Hematopoietic multipotent progenitor cell (in vitro differentiated cells): Measurements from ENCODE around the gene SLC25A42. TPM values are rescaled to one million over a fixed set of nuclear protein-coding genes. Genes with fewer than 3 reads are reported as not detected.

Experiments used
- DNase-seq, 3 donors: peaks; one replicate each; pipeline ENCODE4 v3.0.0-alpha.2; 2011 to 2015; ENCODE audit warnings: low read depth in 2 of 3, low spot score in 2 of 3
- total RNA-seq: library from RNA; depleted of rRNA; stranded (reverse); fragments of >200 nt; gene quantifications from one replicate; pipeline ENCODE4 v1.2.3, GENCODE V29; 2012

The SLC25A42 gene
- total RNA-seq, 1 donor, result 11.6 TPM

DNA sequence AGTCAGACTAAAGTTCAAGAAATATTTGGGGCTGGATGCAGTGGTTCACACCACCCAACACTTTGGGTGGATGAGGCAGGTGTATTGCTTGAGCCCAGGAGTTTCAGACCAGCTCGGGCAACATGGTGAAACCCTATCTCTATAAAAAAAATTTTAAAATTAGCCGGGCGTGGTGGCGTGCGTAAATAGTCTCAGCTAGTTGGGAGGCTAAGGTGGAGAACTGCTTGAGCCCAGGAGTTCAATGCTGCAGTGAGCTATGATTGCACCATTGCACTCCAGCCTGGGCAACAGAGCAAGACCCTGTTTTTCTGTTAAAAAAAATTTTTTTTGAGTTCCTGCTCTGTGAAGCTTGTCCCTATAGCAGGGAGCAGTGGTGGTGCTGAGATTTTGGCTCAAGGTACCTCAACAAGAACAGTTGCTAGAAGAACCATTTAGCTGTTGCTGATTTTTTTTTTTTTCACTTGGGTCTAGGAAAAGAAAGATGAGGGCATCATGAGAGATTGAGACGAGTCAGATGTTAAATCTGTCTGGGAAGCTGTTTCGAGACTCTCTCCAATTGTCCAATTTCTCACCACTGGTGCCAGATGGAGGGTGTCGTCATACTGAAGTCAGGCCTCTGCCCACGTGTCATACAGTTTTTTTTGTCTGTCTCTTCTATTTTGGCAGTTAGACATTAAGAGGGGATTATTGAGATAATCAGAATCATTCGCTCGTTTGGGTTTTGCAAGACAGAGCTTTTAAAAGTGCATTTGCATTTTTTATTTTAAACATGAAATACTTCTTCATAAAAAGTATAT lies 3.7 kb downstream of the SLC25A42 start:
- DNase-seq, result no peak

DNA sequence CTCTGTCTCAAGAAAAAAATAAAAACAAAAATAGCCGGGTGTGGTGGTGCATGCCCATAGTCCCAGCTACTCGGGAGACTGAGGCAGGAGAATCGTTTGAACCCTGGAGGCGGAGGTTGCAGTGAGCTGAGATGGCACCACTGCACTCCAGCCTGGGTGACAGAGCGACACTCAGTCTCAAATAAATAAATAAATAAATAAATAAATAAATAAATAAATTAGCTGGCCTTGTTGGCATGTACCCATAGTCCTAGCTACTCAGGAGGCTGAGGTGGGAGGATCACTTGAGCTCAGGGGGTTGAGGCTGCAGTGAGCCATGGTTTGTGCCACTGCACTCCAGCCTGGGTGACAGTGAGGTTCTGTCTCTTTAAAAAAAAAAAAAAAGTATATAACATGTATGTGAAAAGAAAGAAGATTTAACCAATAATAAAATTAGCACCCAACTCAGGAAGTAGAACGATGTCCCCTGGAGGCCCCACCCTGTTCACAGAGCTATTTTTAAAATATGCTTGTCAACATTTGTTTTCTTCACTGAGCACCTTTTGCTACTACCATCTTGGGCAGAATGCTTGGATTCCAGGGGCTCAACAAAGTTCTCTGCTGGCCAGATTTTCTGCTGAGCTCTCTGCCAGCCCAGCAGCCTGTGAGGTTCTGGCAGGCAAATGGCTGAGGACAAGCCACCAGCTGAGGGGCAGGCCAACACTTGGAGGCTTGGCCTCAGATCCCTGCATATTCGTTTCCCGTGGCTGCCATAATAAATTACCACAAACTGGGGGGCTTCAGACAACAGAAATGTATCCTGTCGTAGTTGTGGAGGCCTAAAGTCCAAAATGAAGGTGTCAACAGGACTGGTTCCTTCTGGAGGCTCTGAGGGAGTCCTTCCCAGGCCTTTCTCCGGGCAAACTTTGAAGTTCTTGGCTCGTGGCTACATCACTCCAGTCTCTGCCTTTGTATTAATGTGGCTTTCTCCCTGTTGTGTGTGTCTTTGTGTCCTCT lies 5.2 kb downstream of the SLC25A42 start:
- no peak for DNase-seq

DNA sequence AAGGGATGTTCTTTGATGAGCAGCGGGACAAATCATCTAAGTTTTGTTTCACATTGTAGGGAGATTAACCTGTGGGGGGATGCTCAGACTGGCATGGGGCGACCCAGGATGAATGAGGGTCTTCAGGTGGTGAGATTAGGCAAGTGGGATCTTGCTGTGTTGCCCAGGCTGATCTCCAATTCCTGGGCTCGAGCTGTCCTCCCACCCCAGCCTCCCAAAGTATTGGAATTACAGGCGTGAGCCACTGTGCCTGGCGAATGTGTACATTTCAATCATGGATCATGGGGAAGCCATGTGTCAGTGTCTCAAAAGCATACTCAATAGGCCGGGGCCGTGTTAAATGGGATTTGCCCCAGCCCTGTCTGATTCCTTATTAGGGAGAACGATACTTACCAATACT lies 8.1 kb downstream of the SLC25A42 start:
- no peak for DNase-seq

DNA sequence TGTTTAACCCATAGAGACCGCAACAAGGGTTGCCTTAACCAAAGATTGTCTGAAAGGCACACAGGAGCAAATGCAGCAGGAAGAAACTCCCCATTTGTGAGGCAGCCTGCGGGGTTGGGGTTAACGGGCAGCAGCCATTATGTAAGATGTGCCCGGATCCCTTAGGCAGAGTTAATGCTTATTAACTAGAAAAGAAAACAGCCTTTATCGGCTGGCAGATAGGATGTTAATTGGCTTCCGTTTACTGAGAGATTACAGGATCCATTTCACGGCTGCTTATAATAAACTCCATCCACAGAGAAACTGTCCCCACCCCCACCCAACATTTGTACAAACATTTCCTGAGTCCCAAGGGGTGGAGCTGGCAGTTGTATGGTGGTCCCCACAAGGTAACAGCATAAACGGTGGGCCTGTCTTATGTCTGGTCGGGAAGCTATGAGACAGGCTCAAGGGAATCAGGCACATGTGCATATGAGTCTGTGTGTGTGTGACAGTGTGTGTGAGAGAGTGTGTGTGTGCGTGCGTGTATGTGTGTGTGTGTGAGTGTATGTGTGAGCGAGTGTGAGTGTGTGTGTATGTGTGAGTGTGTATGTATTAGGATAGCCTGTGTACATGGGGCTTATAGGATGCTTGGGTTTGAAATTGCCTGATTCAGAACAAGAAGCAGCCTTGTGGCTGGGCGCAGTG lies 10.5 kb downstream of the SLC25A42 start:
- no peak for DNase-seq

DNA sequence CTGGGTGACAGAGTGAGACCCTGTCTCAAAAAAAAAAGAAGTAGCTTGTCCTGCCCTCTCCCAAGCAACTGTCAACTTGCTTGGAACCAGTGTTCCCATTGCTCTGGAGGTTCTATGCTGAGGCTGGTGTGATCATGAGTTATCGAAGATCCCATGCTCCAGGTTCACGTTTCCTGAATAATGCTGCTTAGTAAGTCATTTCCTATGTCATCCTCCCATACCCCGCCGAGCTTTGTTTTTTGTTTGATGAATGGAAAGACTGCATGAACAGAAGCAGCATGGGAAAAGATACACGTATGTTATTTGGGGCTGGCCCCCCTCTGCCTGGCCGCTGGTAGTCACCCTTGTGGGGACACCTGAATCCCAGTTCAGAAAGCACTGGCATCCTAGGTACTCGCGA lies 11.3 kb downstream of the SLC25A42 start:
- DNase-seq, result no peak

DNA sequence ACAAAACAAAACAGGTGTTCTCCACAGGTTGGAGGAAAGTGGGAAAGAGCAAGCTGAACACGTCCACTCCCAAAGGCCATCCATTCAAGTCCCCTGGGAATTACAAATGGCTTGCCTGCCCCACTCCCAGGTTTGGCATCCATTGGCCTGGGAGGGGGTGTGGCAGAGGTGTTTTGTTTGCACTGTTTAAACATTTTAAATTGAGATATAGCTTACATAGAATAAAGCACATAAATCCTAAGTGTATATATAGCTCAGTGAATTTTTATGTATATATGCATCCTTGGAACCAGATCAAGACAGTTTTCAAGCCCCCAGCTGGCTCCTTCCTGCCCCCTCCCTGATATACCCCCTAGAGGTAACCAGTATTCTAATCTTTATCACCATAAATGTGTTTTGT lies 12.7 kb downstream of the SLC25A42 start:
- DNase-seq, result no peak

DNA sequence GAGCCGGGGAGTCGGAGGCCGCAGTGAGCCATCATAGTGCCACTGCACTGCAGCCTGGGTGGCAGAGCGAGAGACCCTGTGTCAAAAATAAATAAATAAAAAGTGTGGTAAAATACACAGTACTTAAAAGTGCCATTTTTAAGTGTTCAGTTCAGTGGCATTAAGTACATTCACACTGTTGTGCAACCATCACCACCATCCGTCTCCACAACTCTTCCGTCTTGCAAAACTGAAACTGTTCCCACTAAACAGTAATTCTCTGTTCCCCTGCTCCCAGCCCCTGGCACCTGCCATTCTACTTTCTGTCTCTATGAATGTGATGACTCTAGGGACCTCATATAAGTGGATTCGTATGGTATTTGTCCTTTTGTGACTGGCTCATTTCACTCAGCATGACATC lies 13.3 kb downstream of the SLC25A42 start:
- no peak for DNase-seq

DNA sequence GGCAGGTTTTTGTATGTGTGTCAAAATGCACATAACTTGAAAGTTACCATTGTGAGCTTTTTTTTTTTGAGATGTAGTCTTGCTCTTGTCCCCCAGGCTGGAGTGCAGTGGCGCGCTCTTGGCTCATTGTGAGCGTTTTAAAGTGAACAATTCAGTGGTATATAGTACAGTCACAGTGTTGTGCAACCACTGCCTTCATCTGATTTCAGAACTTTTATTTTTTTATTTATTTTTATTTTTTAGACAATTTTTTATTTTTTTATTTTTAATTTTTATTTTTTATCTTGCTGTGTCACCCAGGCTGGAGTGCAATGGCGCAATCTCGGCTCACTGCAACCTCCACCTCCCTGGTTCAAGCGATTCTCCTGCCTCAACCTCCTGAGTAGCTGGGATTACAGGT lies 15.0 kb downstream of the SLC25A42 start:
- no peak for DNase-seq

DNA sequence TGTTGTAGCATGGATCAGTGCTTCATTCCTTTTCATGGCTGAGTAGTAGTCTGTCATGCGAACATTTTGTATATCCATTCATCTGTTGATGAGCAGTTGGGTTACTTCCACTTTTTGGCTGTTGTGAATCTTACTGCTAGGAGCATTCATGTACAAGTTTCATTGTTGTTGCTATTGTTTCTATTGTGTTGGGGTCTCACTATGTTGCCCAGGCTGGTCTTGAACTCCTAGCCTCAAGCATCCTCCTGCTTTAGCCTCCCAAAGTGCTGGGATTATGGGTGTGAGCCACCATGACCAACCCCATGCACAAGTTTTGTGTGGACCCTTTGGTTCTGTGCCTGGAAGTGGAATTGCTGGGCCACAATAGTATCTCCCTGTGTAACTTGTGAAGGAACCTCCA lies 15.8 kb downstream of the SLC25A42 start:
- no peak for DNase-seq

DNA sequence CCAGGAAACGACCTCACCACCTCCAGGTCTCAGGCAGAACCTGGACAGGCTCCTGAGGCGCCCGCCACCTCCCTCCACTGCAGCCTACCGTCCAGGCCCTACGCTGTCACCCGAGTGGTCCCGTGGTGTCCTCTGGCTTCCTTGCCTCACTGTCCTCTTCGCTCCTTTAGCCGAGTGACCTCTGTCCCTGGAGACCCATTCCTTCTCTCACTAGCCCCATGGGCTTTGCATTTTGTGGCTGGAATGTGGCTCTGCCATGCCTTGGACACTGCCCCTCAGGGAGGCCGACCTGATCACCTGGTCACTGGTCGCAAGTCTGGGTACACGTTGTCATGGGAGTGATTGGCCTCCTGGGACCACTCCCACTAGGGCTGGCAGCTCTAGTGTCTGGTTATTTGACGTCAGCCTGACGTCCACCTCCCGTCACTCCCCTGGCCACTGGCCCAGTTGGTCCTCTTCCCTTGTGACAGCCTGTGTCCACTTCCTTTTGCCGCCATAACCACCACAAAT lies 17.9 kb downstream of the SLC25A42 start:
- no peak for DNase-seq

DNA sequence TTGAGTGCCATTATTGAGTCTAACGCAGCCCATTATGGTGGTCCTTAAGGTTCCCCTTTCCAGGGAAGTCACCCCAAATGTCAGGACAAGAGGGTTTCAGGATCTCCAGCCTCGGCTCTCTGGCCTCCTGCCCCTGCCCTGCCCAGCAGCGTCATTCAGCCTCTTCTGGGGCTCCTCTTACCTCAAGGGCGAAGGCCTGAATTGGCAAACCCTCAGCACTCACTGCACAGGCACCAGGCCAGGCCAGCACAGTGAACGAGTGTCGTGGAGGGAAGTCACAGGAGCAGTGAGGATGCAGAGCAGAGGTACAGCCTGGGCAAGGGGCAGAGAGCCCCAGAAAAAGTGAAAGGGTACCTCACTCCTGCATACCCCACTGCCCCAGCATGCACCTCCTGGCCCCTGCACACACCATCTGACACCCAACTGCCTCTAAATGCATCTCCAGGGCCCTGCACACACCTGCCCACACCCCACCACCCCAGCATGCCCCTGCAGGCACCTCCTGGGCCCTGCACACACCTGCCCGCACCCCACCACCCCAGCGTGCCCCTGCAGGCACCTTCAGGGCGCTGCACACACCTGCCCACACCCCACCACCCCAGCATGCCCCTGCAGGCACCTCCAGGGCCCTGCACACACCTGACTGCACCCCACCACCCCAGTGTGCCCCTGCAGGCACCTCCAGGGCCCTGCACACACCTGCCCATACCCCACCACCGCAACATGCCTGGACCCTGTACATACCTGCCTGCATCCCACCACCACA lies 19.8 kb downstream of the SLC25A42 start:
- DNase-seq, result no peak

DNA sequence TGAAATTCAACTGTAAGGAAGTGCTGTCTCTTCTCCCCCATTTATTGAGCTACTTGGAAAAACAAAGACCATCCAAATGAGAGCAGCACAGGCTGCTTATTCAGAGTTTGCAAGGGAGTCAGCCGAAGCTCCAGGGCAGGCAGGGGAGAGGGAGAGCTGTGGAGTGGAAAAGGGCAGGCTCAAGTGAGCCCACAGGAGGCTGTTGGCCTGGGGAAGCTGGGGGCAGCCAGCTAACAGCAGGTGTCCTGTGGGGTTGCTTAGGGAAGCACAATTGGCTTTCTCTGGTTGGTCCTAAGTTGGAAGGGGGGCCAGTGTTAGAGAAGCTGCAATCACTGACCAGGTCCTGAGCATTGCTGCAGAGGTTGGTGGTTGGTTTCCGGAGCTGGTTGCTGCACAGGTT lies 23.9 kb downstream of the SLC25A42 start:
- DNase-seq, result no peak

DNA sequence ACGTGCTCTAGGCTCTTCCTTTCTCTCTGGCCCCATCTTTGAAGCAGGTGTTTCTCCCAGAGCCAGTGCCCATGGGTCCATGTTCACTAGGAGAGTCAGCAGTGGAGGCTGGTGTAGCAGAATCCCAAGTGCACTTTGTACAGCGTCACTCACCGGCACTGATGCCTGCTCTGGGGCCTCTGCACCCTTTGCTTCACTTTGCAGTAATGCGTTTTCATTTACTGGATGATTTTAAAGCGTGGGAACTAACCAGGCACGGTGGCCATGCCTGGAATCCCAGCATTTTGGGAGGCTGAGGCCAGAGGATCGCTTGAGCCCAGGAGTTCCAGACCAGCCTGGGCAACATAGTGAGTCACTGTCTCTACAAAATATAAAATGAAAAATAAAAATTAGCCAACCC lies 30.7 kb downstream of the SLC25A42 start:
- DNase-seq, result no peak

DNA sequence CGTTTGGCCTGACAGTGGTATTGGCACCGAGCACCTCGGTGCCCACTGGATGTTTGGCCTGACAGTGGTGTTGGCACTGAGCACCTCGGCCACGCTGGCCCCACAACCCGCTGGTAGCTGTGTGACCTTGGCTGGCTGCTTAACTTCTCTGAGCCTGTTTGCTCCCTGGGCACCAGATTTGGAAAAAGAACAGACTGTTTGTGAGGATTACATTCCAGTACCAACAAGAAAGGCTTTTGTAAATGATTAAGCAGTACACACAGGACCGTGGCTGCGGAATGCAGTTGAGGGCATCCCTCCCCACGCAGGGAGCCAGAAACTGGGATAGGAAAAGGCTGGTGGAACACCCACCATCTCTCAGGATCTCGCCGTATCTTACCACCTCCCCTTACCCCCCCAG lies 31.9 kb downstream of the SLC25A42 start:
- DNase-seq, result no peak

DNA sequence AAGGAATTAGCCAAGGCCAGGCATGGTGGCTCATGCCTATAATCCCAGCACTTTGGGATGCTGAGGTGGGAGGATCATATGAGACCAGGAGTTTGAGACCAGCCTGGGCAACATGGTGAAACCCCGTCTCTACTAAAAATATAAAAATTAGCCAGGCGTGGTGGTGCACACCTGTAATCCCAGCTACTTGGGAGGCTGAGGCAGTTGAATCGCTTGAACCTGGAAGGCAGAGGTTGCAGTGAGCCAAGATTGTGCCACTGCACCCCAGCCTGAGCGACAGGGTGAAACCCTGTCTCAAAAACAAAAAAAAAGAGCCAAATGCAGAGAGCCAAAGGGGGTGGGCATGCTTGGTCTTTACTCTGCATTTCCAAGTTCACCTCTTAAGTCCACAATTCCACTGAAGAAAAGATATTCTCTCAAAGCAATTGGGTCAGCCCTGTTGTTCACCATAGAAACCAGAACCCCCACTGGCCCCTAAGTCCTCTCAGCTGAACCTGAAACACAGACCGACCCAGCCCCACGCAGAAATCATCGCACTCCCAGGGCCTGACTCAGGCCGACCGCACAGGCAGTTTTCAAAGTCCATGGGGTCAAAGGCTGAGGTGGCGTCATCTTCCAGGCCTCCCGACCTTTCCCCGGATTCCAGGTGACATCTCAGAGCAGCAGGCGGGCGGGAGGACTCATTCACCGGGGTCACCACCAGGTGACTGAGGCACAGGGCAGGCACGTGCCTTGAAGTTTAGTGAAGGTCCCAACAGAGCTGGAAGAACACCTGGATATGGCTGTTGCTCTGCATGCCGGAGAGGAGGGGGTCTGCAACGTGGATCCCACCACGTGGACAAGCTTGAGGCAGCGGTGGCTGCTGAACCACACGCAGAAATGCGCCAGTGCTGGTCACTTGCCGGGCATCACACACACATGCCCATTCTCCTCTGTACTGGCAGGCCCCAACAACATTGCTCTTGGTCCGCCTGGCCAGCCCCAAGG lies 33.1 kb downstream of the SLC25A42 start:
- DNase-seq, result no peak

DNA sequence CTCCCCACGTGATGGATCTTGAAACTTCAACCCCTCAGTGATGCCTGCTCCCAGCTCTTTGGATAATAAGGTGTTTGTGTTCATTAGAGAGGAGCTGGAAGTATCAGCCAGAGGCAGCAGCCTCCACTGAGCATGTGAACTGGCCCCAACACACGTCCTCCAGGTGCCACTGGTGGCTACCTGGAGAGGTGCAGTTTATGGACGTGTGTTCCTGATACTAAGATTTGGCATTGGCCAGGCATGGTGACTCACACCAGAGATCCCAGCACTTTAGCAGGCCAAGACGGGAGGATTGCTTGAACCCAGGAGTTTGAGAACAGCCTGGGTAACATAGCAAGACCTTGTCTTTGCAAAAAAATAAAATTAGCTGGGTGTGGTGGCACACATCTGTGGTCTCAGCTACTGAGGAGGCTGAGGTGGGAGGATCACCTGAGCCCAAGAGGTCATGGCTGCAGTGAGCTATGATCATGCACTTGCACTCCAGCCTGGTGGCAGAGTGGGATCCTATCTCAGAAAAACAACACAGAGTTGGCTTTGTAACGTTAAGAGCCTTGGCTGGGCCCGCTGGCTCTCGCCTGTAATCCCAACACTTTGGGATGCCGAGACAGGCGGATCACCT lies 34.4 kb downstream of the SLC25A42 start:
- no peak for DNase-seq

DNA sequence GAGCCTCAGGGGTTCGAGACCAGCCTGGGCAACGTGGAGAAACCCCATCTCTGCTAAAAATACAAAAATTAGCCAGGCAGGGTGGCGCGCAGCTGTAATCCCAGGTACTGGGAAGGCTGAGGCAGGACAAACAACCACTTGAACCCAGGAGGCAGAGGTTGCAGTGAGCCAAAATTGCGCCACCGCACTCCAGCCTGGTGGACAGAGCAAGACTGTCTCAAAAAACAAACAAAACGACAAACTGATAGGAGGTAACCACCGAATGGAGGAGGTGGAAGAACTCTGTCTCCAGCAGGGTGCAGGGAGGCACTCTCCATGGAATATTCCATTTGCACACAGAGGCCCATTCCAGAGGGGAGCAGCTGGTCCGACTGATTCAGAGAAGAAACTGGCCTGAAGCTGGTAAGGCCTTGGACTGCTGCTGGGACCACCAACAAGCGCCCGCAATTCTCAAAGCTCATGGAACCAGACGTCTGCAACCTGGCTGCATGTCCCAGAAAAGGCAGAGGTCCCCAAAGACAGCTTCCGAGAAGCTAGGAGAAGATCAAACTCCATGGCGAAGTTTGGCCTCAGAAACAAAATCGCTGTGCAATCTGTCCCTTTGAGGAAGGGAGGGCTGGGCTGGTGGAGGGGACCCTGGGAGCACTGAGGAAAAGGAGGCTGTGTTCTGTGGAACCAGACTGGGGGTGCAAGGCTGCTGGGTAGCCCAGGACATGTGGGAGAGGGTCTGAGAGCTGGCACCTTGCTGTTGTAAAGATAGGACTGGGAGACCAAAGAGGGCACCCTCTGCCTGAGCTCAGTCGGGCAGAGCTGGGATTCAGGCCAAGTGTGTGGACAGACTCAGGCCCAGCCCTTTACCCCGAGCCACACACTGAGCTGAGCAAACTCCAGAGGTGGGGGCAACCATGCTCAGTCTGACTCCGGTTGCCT lies 35.2 kb downstream of the SLC25A42 start:
- no peak for DNase-seq

DNA sequence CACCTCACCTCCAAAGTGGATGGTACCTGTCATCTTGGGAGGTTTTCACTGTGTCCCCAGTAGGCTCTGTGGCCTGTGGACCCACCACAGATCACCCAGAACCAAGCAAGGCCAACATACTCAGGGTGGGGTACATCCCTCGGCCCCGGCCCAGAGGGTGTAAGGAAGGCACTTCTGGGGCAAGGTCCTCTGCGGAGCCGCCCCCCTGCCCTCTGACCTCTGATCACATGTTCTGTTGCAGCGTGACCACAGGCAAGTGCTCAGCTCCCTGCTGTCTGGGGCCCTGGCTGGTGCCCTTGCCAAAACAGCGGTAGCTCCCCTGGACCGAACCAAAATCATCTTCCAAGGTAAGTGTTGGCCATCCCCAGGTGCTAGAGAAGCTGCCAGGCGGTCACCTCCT lies 37.7 kb downstream of the SLC25A42 start:
- no peak for DNase-seq
